Endothelial cell of umbilical vein (primary cell): Measurements from ENCODE around the gene CCDC144A.
"Not testable (repeated sequence)": the region's sequence is repeated elsewhere in the genome, so short reads cannot be mapped to it uniquely, and the experiment has no call there.

Source experiments
- CTCF ChIP-seq, 2 donors: IDR thresholded peaks; 1 replicate in 1 of 2; 2 replicates in 1 of 2; pipeline ENCODE4 v1.5.1; 2011; ENCODE audit warnings: low read length in 2 of 2, mild to moderate bottlenecking in 2 of 2, moderate library complexity in 2 of 2, control low read depth in 1 of 2, inconsistent platforms in 1 of 2, low read depth in 1 of 2; ENCODE audit not compliant: insufficient read depth in 1 of 2; ENCODE audit errors: extremely low read depth in 1 of 2
- EZH2 ChIP-seq: IDR thresholded peaks from 2 replicates; pipeline ENCODE4 v1.6.1; 2012; ENCODE audit warnings: borderline replicate concordance, low read depth, mild to moderate bottlenecking, moderate library complexity, low read length, inconsistent platforms; ENCODE audit not compliant: severe bottlenecking
- GATA2 ChIP-seq: IDR thresholded peaks from 2 replicates; pipeline ENCODE4 v1.7.0; 2011; ENCODE audit warnings: low read depth, mild to moderate bottlenecking, moderate library complexity, mixed read lengths, low read length; ENCODE audit not compliant: insufficient read length, insufficient read depth
- JUN ChIP-seq: IDR thresholded peaks from 2 replicates; pipeline ENCODE4 v1.6.1; 2011; ENCODE audit warnings: borderline replicate concordance, low read depth; ENCODE audit not compliant: insufficient read length, insufficient read depth
- MYC ChIP-seq: IDR thresholded peaks from one replicate; pipeline ENCODE4 v1.6.1; 2011; ENCODE audit warnings: mild to moderate bottlenecking, low read depth, low read length
- POLR2A ChIP-seq: IDR thresholded peaks from 2 replicates; pipeline ENCODE4 v1.6.1; 2012; ENCODE audit warnings: low read depth, mild to moderate bottlenecking, control low read depth, low read length
- POLR2AphosphoS5 ChIP-seq: IDR thresholded peaks from 2 replicates; pipeline ENCODE4 v1.6.1; 2012; ENCODE audit warnings: low read depth, mild to moderate bottlenecking, control low read depth, low read length, moderate library complexity; ENCODE audit not compliant: insufficient read depth

DNA sequence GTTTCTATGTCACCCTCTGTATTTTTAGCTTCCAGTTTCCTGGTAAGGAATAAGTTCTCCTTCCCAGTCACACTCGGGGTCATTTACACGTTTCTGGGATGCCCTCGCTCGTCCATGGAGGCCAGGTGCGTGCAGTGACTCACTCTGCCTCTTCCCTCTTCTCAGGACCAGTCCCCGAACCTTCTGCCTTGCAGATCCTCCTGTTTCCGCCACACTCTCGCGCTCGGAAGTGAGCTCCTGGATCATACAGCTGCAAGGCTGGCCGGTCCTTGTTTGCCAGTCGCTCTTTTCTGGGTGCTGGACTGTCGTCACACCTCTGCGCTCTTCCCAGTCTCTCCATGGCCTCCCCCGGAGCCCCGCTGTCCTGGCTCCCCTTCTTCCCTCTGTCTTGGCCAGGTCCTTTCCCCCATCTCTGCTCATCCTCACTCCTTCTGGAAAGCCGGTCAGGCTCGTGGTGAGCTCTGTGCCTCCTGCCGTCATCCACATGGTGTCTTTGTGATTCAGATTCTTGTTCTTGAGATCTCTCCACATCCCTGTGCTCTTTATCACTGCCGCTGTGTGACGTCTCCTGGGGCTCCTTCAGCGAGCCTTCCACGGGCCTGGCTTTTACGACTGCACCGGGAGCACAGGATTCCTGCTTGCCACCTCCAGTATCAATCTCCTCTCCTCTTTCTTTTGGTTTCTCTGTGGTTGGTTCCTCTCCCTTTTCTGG, 55.6 kb downstream of the CCDC144A start:
- not testable (repeated sequence) for TF ChIP-seq GATA2; EZH2; CTCF (IDR thresholded peaks at IDR 0.05; ENCODE audit: extremely low read depth in 1 of 2, insufficient read depth in 1 of 2, low read depth in 1 of 2, low read length in 2 of 2); JUN; POLR2A; MYC; POLR2AphosphoS5
